HL-60 (cell line): ENCODE measurements around the gene PRRT1.

ENCODE experiments used
- DNase-seq, 2 experiments: peaks; one replicate each; pipeline ENCODE4 v3.0.0-alpha.2; 2010 to 2020; ENCODE audit warnings: low read depth in 1 of 2, low spot score in 1 of 2
- H3K27ac ChIP-seq: fragments of 250-450 bp; sonication (Bioruptor Pico); replicated peaks from 2 replicates; pipeline ENCODE4 v1.5.1; 2020; ENCODE audit warnings: mild to moderate bottlenecking, moderate library complexity
- H3K27me3 ChIP-seq: fragments of 250-450 bp; sonication (Bioruptor Pico); 2 replicates; pipeline ENCODE4 v1.5.1; 2021; ENCODE audit warnings: mild to moderate bottlenecking, moderate library complexity; ENCODE audit not compliant: insufficient read depth, poor library complexity, severe bottlenecking
- H3K4me3 ChIP-seq: replicated peaks from 2 replicates; pipeline ENCODE4 v1.5.1; 2011; ENCODE audit warnings: mild to moderate bottlenecking, control low read depth, low read length; ENCODE audit not compliant: insufficient read depth
- CTCF ChIP-seq: IDR thresholded peaks from one replicate; pipeline ENCODE4 v1.5.1; 2011; ENCODE audit warnings: low read length, control low read depth, inconsistent platforms; ENCODE audit not compliant: insufficient read depth
- GABPA ChIP-seq: IDR thresholded peaks from 2 replicates; pipeline ENCODE4 v1.6.1; 2012; ENCODE audit warnings: low read depth
- POLR2AphosphoS5 ChIP-seq: IDR thresholded peaks from 2 replicates; pipeline ENCODE4 v1.6.1; 2012; ENCODE audit warnings: low read depth
- REST ChIP-seq: IDR thresholded peaks from 2 replicates; pipeline ENCODE4 v1.6.1; 2012; ENCODE audit warnings: low read depth; ENCODE audit not compliant: insufficient replicate concordance
- SPI1 ChIP-seq: IDR thresholded peaks from 2 replicates; pipeline ENCODE4 v1.6.1; 2012; ENCODE audit warnings: low read depth, mild to moderate bottlenecking, borderline replicate concordance

Gene PRRT1

GRCh38 chr6:32132110-32132509, 19.6 kb downstream of the PRRT1 start:
- Histone ChIP-seq H3K27me3 (no peaks in the 10 kb centered on the region), H3K4me3 (no peak overlapping the region), H3K27ac (no peak overlapping the region)
- TF ChIP-seq GABPA, result no peak
- TF ChIP-seq CTCF, result no peak
- no peak for TF ChIP-seq REST
- no peak for TF ChIP-seq POLR2AphosphoS5
- TF ChIP-seq SPI1, result no peak
- DNase-seq, result no peak

- H3K27ac ChIP-seq, result no peak overlapping the region
- H3K4me3 ChIP-seq, result no peak overlapping the region
- no peak for DNase-seq
- no peak for TF ChIP-seq CTCF
- no peak for TF ChIP-seq REST
- TF ChIP-seq SPI1, result no peak
- TF ChIP-seq GABPA, result no peak
- TF ChIP-seq POLR2AphosphoS5, result no peak
- no peaks in the 10 kb centered on the region for H3K27me3 ChIP-seq
These were observed 20.2 kb downstream of the PRRT1 start for GRCh38 chr6:32131439-32131948.

DNA sequence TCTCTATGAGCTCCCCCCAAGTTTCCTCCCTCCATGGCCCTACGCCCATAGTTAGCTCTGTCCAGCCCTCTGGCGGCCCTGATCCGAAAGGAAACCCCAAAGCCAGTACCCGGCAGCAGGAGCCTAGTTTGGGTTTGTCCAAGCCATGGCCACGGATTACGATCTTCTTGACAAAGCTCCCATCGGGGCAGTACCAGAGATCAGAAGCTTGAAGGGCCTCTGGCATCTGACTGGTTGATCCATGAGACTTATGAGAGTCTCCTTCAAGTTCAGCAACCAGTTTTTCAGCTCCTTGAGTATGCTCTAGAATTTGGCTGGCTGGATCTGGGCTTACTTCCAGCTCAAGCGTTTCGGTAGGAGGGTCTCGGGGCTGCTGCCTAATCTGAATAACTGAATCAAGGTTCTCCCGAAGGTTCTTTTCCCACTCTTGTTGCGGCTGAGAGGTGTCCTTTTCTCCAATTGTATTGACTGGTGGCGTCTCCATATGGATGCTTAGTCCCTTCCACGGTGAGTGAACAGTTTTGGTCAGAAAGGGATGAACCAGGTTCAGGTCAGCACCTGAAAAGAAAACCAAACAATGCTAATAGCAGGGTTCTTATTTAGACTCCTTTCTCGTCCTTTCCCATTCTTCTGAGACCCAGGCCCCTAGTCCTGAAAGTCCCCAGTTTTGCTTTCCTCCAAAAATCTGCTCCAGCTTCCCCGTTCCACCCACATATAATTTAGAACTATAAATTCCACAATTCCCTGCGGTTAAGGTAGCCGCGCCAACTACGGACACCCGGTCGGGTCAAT, 22.2 kb downstream of the PRRT1 start:
- DNase-seq, result no peak
- Histone ChIP-seq H3K27me3 (no peaks in the 10 kb centered on the region), H3K27ac (peak overlapping the region; percentile 82), H3K4me3 (peak overlapping the region; percentile 66)
- TF ChIP-seq SPI1 (no peak), CTCF (no peak), GABPA (no peak), POLR2AphosphoS5 (no peak), REST (no peak)
